OCI-M1 (cell line): ENCODE results near the gene THBS2.
A peak's percentile ranks its signal among the peaks of the same experiment; 100 is the strongest.
"Not testable (repeated sequence)": the region's sequence is repeated elsewhere in the genome, so short reads cannot be mapped to it uniquely, and the experiment has no call there.

ENCODE experiments used
- DNase-seq: peaks from one replicate; lab custom pipeline; 2025; lab: John Stamatoyannopoulos, UW

Gene THBS2

GRCh38 chr6:169271877-169272216 is 18.2 kb upstream of the THBS2 start:
- DNase-seq = no peak

- DNase-seq = no peak
Measured at GRCh38 chr6:169271158-169271876, 17.7 kb upstream of the THBS2 start.

- not testable (repeated sequence) for DNase-seq
Measured at GRCh38 chr6:169270077-169270380, 16.4 kb upstream of the THBS2 start.

- peak; percentile 36 for DNase-seq
Measured at GRCh38 chr6:169269180-169270076, 15.8 kb upstream of the THBS2 start.

GRCh38 chr6:169268276-169268675 is 14.6 kb upstream of the THBS2 start:
- DNase-seq = no peak

- no peak for DNase-seq
Measured at GRCh38 chr6:169266746-169267591, 13.3 kb upstream of the THBS2 start.

GRCh38 chr6:169266261-169266660 is 12.6 kb upstream of the THBS2 start:
- no peak for DNase-seq

- no peak for DNase-seq
Measured at GRCh38 chr6:169265486-169266131, 12.0 kb upstream of the THBS2 start.

- no peak for DNase-seq
Measured at GRCh38 chr6:169263836-169264608, 10.4 kb upstream of the THBS2 start.

GRCh38 chr6:169263374-169263773 is 9.7 kb upstream of the THBS2 start:
- no peak for DNase-seq

- DNase-seq = not testable (repeated sequence)
Measured at GRCh38 chr6:169262602-169263001, 9.0 kb upstream of the THBS2 start.

- DNase-seq = no peak
Measured at GRCh38 chr6:169256518-169256917, 2.9 kb upstream of the THBS2 start.

- DNase-seq = no peak
Measured at GRCh38 chr6:169256061-169256460, 2.4 kb upstream of the THBS2 start.

- DNase-seq = no peak
Measured at GRCh38 chr6:169255643-169256042, 2.0 kb upstream of the THBS2 start.

- DNase-seq = no peak
Measured at GRCh38 chr6:169254456-169255316, 1.0 kb upstream of the THBS2 start.

GRCh38 chr6:169252505-169253189 is 999 bp downstream of the THBS2 start:
- no peak for DNase-seq

GRCh38 chr6:169251822-169252504 is 1.7 kb downstream of the THBS2 start:
- DNase-seq = no peak

- DNase-seq = no peak
Measured at GRCh38 chr6:169251371-169251802, 2.3 kb downstream of the THBS2 start.

GRCh38 chr6:169250660-169251059 is 3.0 kb downstream of the THBS2 start:
- no peak for DNase-seq
